ENCODE measurements around the gene LAMA5. TPM values are rescaled to one million over a fixed set of nuclear protein-coding genes. Genes with fewer than 3 reads are reported as not detected.

The LAMA5 gene
- total RNA-seq, 1 donor from 2014 or later: 35.0 TPM

DNA sequence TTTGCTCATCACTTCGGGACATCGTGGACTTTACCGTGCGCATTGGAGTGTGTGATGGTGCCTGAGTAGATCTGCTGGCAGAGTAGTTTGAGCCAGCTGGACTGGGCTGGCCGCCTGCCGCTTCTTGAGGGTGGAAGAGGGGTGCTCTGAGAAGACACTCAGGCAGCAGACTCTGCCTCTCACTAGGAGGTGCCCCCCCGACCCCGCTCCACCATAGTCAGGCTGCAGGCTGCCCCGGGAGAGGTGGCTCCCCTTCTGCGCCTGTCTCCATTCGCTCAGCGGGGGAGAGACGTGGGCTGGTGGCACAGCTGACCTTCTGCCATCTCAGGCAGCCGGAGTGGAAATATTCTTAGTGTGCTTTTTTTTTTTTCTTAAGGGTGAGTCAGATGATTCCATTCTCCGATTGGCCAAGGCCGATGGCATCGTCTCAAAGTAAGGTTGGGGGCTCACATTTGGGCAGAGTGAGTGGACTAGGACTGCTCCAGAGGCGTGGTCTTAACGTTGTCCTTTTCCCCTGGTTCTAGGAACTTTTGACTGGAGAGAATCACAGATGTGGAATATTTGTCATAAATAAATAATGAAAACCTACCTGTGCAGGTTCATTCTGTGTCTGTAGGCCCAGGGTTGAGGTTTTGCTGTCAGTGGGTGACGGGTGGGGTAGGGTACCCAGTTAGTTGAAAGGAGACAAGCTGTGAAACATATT is 21.0 kb upstream of the LAMA5 start:
- H3K27ac Mint-ChIP-seq (ENCODE audit: unreplicated experiment): peak overlapping the region; percentile 35

DNA sequence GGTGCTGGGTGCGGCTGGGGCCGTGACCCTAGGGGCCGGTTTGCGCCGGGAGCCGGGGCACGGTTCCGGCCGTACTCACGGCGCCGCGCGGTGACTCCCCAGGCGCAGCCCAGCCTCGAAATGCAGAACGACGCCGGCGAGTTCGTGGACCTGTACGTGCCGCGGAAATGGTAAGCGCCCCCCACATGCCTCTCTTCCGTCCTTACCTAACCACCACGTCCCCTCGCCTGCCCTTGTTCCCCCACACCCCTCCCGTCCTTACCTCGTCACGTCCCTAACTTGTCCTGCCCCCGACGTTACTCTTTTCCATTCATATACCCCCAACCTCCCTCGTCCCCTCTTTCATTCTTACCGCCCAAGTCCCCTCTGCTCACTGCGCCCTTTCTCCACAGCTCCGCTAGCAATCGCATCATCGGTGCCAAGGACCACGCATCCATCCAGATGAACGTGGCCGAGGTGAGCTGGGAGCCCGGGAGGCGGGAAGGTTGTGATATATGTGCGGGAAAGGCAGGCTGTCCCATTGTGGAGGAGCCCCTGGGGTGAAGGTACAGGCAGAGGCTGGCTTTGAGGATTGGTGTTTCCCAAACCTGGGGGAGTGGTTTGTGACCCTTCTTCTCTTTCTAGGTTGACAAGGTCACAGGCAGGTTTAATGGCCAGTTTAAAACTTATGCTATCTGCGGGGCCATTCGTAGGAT is 20.3 kb upstream of the LAMA5 start:
- H3K9me3 Mint-ChIP-seq: no peaks in the 10 kb centered on the region
- peak overlapping the region; percentile 92 for H3K4me3 Mint-ChIP-seq
- TF ChIP-seq, protein P1, sequence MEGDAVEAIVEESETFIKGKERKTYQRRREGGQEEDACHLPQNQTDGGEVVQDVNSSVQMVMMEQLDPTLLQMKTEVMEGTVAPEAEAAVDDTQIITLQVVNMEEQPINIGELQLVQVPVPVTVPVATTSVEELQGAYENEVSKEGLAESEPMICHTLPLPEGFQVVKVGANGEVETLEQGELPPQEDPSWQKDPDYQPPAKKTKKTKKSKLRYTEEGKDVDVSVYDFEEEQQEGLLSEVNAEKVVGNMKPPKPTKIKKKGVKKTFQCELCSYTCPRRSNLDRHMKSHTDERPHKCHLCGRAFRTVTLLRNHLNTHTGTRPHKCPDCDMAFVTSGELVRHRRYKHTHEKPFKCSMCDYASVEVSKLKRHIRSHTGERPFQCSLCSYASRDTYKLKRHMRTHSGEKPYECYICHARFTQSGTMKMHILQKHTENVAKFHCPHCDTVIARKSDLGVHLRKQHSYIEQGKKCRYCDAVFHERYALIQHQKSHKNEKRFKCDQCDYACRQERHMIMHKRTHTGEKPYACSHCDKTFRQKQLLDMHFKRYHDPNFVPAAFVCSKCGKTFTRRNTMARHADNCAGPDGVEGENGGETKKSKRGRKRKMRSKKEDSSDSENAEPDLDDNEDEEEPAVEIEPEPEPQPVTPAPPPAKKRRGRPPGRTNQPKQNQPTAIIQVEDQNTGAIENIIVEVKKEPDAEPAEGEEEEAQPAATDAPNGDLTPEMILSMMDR (conservative IDR thresholded peaks at IDR 0.05): no peak
- H3K36me3 Mint-ChIP-seq (ENCODE audit: low read depth): peaks cover 9% of the 10 kb centered on the region
- DNase-seq (ENCODE audit: low read depth, low spot score): no peak
- peak overlapping the region; percentile 62 for H3K27ac Mint-ChIP-seq (ENCODE audit: unreplicated experiment)
- no peaks in the 10 kb centered on the region for H3K27me3 Mint-ChIP-seq (ENCODE audit: low read depth)
- H3K4me1 Mint-ChIP-seq: peaks cover 36% of the 10 kb centered on the region

More for the DNA sequence above, 21.0 kb upstream of the LAMA5 start:
- Mint-ChIP-seq H3K9me3 (no peaks in the 10 kb centered on the region), H3K36me3 (ENCODE audit: low read depth) (peaks cover 4% of the 10 kb centered on the region), H3K4me3 (peak overlapping the region; percentile 92), H3K4me1 (peaks cover 36% of the 10 kb centered on the region), H3K27me3 (ENCODE audit: low read depth) (no peaks in the 10 kb centered on the region)
- TF ChIP-seq, protein P1 (conservative IDR thresholded peaks at IDR 0.05): no peak
- no peak for DNase-seq (ENCODE audit: low read depth, low spot score)

DNA sequence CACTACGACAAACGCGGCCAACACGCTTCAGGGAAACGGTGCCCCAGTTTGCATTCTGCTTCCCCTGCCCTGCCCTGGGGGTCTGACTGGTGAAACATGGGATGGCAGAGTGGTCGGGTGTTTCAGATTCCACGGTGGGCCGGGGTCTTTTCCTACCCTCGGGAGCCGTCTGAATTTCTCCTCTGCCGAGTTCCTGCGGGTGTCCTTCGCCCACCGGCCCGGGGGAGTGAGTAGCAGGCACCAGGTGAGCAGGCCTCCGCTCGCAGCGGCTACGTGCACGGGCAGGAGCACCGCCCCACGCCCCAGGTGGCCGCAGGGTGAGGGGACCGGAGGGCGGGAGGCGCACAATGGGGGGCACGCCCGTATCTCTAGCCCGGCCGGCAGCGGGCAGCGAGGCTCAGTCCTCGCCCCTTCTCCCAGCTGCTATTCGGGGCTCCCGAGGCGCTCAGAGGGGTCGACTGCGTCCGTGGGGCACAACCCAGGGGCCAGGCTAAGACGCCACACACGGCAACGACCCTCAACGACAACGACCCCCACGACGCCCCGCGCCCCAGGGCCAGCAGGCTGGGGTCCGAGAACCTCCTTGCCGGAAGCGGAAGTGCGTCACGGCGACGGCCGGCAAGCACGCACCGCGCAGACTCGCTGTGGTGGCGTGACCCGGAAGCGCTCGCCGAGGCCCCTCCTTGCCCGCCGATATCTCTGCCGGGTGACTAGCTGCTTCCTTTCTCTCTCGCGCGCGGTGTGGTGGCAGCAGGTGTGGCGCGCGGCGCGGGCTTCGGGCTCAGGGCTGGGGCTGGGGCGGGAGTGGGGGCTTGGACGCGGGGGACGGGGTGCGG is 19.5 kb upstream of the LAMA5 start, which contains the start of gene RPS21:
RPS21 (plus strand) TSS at position 721 of the 836 bp plus-strand sequence. CDS start 236 bp downstream, outside the sequence.
- peak within 1 kb of the TSS; percentile 88 for H3K27ac Mint-ChIP-seq (ENCODE audit: unreplicated experiment)
- H3K27me3 Mint-ChIP-seq (ENCODE audit: low read depth): no peaks in the 10 kb centered on the region
- DNase-seq (ENCODE audit: low read depth, low spot score): peak; percentile 83

DNA sequence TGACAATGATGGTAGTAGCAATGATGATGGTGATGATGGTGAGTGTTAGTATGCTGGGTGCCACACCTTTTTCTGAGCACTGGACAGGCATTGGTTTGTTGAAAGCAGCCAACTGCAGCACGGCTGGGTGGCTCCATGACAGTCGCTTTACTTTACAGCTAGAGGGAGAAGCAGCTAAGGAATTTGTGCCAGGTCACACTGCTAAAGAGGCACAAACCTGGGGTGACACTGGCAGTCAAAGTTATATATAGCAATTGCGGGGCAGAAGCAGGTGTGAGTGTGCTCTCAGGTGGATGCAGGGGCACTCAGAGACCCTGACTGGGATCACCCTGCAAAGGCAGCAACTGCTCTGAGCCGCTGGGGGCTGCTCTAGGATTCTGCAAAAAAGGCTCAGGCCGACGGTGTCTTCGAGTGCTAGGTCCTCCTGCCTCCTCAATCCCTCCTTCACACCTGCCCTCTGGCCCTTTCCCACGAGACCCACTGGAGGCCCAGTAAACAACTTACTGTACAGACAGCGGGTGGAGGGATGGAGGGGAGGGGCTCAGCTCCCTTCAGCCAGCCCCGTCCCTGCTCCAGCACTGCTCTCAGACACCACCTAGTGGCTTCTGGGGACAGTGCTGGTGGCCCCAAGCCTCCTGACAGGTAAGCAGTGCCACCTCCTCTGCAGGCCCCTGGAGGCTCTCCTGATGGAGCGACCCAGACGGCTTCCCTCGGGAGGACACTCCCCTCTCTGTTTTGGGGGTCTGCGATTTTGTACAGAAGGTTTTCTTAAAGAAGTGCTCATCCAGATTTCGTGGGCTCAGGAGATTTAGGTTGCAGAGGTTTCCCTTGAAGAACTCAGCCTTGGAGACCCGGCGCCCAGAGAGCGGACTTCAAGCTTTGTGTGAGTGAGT is 15.4 kb upstream of the LAMA5 start:
- no peak overlapping the region for H3K27ac Mint-ChIP-seq (ENCODE audit: unreplicated experiment)
- H3K9me3 Mint-ChIP-seq: peaks cover 5% of the 10 kb centered on the region
- peak overlapping the region; percentile 88 for H3K4me3 Mint-ChIP-seq
- H3K4me1 Mint-ChIP-seq: peaks cover 24% of the 10 kb centered on the region
- no peaks in the 10 kb centered on the region for H3K27me3 Mint-ChIP-seq (ENCODE audit: low read depth)
- TF ChIP-seq, protein P1 (conservative IDR thresholded peaks at IDR 0.05): peak; percentile 93
- DNase-seq (ENCODE audit: low read depth, low spot score): peak; percentile 74
- H3K36me3 Mint-ChIP-seq (ENCODE audit: low read depth): peaks cover 12% of the 10 kb centered on the region

More for the DNA sequence above, 19.5 kb upstream of the LAMA5 start, which contains the start of gene RPS21:
- Mint-ChIP-seq H3K9me3 (peaks cover 5% of the 10 kb centered on the region), H3K4me1 (peaks cover 42% of the 10 kb centered on the region), H3K4me3 (peak within 1 kb of the TSS; percentile 92), H3K36me3 (ENCODE audit: low read depth) (peaks cover 16% of the 10 kb centered on the region)
- TF ChIP-seq, protein P1 (conservative IDR thresholded peaks at IDR 0.05): no peak
